Epithelial cell of alveolus of lung (primary cell): ENCODE results near the gene CD2. TPM values are rescaled to one million over a fixed set of nuclear protein-coding genes. Genes with fewer than 3 reads are reported as not detected.

Source experiments
- total RNA-seq: library from RNA; depleted of rRNA; stranded (reverse); fragments of >200 nt; gene quantifications from 2 replicates; pipeline ENCODE4 v1.2.1, GENCODE V29; 2015

Gene CD2
- total RNA-seq, result not detected in 2 replicates

GRCh38 chr1:116754198-116754977, at the start of gene CD2:
Gene CD2, plus strand, starts transcription at chr1:116754430. Its CDS starts 63 bp downstream, at chr1:116754493.

Other genes with a start within 250 kb of the CD2 start
- gene CD58, start 183.4 kb upstream of the CD2 start, total RNA-seq, result 0.32 and 6.7 TPM in 2 replicates
- 0.32 and 1.8 TPM in 2 replicates for gene IGSF3, start 86.7 kb upstream of the CD2 start, total RNA-seq
- 27.0 and 32.8 TPM in 2 replicates for gene PTGFRN, start 155.5 kb downstream of the CD2 start, total RNA-seq
- gene CD101, start 247.3 kb downstream of the CD2 start, total RNA-seq, result under 0.01 and 0.32 TPM in 2 replicates